Measurements from ENCODE around the gene CASKIN2.

The CASKIN2 gene, protein sequence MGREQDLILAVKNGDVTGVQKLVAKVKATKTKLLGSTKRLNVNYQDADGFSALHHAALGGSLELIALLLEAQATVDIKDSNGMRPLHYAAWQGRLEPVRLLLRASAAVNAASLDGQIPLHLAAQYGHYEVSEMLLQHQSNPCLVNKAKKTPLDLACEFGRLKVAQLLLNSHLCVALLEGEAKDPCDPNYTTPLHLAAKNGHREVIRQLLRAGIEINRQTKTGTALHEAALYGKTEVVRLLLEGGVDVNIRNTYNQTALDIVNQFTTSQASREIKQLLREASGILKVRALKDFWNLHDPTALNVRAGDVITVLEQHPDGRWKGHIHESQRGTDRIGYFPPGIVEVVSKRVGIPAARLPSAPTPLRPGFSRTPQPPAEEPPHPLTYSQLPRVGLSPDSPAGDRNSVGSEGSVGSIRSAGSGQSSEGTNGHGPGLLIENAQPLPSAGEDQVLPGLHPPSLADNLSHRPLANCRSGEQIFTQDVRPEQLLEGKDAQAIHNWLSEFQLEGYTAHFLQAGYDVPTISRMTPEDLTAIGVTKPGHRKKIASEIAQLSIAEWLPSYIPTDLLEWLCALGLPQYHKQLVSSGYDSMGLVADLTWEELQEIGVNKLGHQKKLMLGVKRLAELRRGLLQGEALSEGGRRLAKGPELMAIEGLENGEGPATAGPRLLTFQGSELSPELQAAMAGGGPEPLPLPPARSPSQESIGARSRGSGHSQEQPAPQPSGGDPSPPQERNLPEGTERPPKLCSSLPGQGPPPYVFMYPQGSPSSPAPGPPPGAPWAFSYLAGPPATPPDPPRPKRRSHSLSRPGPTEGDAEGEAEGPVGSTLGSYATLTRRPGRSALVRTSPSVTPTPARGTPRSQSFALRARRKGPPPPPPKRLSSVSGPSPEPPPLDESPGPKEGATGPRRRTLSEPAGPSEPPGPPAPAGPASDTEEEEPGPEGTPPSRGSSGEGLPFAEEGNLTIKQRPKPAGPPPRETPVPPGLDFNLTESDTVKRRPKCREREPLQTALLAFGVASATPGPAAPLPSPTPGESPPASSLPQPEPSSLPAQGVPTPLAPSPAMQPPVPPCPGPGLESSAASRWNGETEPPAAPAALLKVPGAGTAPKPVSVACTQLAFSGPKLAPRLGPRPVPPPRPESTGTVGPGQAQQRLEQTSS (N-terminal part only)

DNA sequence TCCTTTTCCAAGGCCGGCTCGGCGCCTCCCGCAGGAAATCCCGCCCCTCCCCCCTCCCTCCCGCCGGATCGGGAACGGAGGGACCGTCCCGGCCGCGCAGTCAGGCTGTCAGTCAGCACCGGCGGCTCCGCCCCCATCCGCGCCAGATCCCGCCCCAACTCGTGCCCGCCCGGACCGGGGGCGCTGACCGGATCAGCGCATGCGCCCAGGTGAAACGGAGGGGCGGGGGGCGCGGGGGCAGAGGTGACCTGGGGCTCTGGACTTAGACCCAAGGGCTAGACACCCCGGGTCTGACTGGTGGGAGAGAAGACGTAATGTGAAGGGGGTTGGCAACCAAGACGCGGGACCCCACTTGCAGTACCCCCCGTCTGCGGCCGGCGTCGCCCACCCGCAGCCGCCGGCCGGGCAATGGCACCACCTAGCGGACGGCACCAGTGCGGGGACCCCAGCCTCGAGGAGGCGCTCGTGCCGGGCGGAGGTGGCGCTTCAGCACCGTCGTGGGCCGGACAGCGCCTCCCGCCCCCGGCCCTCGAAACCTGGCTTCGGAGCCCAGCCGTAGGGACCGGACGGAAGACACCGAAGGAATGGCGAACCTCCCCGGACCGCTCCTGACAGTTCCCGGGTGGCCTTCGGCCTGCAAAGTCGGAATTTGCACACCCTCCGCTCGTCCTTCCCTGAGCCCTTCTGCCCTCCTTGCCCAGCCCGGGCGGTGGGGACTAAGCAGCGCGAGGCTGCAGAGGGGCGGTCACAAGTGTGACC, at the start of gene CASKIN2:
Gene CASKIN2, minus strand, starts transcription at position 42 of the 759 bp plus-strand sequence. CDS start 1,733 bp downstream, outside the sequence.
- DNase-seq (ENCODE audit: low spot score), result peak; percentile 63

DNA sequence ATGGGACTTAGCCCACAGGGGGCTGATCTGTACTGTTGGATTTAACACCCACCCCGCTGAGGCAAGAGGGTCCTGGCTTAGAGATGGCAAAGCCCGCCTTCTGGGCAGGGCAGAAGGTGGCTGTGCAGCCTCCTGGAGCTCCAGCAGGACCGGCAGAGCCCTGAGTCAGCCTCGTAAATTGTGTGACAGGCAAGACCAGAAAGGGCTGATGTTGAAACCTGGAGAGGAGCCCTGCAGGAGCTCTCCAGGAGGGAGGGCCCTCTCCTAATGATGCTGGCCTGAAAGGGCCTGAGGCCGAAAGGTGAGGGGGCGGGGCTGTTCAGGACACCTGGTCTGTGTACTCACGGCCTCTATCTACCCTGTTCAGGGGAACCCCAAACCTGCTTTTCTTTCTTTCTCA, 49.7 kb upstream of the CASKIN2 start:
- no peak for DNase-seq (ENCODE audit: low spot score)

DNA sequence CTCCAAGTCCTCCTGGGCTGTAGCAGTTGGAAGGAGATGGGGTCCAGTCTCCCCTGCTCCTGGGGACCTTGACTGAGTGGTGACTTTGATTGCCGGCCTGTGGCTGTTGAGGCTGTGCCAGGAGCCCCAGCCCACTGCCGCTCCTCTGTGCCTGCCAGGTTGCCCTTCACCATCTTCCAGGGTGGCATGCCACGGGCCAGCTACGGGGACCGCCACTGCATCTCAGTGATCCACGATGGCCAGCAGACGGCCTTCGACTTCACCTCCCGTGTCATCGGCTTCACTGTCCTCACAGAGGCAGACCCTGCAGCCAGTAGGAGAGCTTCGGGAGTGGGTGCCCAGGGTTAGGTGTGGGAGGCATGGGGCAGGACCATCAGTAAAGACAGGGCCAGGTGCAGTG, 48.9 kb upstream of the CASKIN2 start:
- DNase-seq (ENCODE audit: low spot score), result no peak

DNA sequence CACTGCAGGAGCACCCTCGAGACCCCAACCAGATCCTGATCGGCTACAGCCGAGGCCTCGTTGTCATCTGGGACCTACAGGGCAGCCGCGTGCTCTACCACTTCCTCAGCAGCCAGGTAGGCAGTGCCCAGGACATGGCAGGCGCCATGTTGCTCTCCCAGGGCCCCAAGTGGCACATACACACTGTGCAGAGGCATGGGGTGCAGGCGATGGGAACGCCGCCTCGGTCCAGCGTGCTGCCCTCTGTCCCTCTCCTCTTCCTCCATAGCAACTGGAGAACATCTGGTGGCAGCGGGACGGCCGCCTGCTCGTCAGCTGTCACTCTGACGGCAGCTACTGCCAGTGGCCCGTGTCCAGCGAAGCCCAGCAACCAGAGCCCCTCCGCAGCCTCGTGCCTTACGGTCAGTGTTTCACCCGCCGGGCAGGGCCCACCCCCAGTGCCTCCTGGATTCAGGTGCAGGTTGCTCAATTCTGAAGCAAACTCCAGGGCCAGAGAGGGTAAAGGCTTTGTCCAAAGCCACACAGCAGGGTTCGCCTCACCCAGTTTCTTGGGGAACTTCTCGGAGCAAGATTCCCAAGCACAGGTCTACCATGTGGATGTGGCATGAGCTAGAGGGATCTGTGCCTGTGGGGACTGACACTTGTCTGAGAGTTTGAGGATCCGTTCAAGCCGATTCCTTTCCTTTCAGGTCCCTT, 47.9 kb upstream of the CASKIN2 start:
- no peak for DNase-seq (ENCODE audit: low spot score)

DNA sequence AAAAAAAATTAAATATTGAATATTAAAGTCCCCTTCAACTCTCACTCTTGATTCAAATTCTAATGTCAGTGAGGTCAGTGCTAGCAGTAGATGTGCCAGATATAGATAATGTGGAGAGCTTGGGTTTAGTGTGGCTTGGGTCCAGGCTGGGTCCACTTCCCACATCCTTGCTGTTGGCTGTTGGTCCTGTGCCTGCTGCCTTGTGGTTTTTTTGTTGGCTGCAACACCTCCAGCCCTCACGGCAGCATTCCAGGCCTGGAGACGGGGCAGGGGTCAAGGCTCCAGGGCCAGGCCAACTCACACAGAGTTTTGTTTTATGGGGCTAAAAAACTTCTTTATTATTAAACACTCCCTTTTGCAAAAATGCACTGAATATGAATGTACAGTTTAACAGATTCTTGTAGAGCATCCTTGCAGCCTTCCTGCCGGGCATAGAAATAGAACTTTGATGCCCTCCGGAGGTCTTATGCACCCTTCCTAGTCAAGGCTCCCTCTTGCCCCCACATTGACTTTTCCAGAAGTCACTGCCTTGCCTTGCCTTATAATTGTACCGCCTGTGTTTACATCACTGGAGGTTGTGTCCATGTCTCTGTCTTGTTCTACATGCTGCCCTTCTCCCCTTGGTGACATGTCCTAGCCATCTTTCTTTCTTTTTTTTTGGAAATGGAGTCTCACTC, 46.7 kb upstream of the CASKIN2 start:
- no peak for DNase-seq (ENCODE audit: low spot score)

DNA sequence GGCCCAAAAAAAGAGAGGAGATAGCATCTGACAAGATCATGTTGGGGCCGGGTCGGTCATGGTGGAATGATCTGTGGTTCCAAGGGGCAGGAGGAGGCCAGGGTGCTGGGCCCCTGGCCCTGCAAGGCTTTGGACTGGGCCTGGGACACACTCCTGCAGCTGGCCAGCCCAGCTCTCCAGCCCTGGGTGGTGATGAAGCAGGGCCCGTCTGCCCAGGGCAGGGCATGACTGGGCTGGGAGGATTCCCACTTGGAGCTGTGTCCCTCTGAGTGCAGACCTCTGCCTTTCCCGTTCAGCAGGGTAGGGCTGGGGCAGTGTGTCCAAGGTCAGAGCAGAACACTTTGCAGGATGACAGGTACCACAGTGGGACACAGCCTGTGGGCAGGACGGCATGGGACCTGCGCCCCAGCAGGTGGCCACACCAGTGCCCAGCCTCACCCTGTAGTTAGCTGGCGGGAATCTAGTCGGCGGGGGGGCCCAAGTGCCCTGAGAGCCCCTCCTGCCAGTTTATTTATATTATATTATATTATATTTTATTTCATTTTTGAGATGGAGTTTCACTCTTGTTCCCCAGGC, 44.7 kb upstream of the CASKIN2 start:
- no peak for DNase-seq (ENCODE audit: low spot score)

DNA sequence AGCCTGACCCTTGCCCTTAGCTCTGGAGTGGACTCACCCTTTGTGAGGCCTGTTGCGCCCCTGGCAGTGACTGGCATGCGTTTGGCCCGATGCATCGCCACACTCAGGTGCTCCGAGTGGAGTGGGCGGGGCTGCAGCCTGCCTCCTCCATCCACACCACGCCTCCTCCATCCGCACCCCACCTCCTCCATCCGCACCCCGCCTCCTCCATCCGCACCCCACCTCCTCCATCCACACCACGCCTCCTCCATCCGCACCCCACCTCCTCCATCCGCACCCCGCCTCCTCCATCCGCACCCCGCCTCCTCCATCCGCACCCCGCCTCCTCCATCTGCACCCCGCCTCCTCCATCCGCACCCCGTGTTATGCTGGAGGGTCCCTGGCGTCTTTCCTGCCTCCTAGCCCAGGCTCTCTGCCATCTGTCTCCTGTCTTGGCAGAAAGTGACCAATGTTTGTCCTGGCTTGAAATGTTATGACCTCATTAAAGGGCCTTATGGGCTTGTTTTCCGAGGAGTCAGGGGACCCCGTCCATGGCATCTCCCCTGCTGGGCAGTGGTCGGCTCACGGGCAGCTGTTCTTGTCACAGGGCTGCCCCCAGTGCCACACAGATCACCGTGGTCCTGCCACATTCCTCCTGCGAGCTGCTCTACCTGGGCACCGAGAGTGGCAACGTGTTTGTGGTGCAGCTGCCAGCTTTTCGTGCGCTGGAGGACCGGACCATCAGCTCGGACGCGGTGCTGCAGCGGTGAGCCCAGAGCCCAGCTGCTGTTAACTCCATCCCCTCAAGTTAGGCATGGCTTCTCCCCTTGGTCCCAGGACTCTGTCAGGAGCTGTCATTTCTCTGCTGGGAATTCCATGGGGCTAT, 43.6 kb upstream of the CASKIN2 start:
- no peak for DNase-seq (ENCODE audit: low spot score)

DNA sequence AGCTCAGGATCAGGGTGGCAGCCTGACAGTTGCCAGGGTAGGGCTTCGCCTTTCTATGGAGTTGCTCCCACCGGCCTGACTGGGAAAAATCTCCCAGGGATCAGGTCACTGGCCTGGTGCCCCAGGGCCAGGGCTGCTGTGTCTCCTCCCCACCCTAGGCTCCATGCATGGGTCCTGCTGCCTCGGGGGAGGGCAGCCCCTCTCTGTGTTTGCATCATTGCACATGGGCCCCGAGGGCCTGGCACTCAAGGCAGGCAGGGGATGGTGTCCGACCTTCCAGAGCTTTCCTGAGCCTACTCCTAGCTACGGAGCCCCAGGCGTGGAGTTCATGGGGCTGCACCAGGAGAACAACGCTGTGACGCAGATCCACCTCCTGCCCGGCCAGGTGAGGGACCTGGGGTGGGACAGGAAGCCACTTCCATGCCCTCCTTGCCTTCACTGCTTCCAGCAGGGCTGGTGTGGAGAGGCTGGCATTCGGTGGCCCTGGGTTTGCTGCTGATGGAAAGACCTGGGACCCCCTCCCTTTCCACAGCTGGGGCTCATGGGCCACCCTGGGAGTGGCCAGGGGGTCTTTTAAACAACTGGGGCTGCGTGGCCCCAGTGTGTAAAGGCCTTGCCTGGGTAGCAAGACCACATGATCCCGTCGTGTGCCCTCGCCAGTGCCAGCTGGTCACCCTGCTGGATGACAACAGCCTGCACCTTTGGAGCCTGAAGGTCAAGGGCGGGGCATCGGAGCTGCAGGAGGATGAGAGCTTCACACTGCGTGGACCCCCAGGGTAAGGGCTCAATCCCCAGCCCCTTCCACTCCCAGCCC, 42.7 kb upstream of the CASKIN2 start:
- DNase-seq (ENCODE audit: low spot score), result no peak

DNA sequence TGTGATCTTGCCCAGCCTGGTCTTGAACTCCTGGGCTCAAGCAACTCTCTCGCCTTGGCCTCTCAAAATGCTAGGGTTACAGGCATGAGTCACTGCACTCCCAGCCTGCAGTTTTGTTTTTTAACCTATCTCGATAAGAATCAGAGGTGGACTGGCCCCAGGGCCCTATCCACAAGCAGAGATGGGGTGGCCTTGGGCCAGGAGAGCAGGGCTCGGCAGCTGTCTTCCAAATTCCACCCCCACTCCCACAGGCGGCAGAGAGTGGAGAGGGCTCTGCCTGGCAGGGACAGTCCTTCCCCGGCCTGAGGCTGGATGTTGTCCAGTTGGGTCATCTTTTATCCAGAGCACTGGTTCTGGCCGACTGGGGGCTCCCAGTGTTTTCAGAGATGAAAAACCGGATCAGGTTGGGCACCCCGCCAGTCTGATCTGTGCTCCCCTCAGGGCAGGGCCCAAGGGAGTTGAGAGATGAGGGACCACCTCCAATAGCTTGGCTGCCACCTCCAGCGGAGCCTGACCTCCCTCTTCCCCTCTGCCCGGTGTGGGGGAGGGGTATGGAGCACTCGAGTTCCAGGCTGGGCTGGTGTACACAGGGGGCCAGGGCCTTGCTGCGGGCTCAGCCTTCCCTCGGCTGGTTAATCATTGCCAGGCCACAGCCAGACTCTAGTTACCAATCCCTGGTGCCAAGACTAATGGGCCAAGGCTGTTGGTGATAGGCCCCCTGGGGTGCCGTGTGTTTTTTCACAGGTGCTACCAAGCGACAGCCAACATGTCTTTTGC, 41.9 kb upstream of the CASKIN2 start:
- DNase-seq (ENCODE audit: low spot score), result no peak

DNA sequence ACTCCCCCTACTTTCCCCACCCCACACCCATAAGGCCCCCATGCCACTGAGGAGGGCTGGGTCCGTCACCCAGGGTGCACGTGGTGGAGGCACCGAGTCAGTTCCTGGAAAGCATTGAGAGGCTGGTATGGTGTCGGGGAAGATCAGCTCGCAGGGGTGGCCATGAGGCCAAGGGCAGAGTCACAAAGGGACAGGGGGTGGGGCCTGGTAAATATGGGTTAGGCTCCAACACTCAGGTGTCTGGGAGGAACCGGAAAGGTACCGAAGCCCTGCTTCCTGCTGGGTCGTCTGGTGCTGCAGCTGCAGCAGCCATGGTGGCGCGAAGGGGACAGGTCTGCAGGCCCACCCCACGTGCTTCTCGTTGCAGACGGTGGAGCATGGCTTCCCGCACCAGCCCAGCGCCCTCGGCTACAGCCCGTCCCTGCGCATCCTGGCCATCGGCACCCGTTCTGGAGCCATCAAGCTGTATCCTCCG, 40.4 kb upstream of the CASKIN2 start:
- no peak for DNase-seq (ENCODE audit: low spot score)

DNA sequence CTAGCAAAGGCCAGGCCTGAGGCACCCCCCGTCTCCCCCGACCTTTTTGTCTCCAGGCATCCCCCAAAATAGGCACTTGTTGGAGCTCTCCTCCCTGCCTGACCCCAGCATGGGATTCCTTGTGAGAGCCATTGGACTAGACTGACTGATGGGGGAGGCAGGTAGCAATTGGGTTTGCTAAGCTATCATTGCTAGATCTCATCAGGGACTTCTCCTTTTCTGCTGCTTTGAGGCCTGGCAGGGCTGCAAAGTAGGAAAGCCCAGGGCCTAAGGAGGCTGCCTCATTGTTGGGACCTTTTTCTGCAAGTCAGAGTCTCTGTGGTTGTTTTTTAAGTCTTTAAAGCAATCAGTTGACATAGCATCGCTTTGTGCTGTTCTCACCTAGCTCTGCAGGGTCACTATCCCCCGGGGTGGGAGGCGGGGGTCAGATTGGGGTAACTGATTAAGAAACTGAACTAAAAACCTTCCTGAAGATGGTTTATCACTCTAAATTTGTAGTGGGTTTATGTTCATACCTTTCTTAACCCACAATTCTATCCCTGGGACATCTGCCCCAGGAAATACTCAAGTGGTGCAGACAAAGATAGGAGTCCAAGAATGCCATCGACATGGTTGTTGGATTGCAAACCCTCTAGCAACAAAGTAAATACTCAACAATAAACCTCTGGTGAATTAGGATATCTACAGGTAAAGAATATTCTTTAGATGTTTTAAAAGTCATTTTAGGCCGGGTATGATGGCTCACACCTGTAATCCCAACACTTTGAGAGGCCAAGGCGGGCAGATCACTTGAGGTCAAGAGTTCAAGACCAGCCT, 38.2 kb upstream of the CASKIN2 start:
- DNase-seq (ENCODE audit: low spot score), result no peak

DNA sequence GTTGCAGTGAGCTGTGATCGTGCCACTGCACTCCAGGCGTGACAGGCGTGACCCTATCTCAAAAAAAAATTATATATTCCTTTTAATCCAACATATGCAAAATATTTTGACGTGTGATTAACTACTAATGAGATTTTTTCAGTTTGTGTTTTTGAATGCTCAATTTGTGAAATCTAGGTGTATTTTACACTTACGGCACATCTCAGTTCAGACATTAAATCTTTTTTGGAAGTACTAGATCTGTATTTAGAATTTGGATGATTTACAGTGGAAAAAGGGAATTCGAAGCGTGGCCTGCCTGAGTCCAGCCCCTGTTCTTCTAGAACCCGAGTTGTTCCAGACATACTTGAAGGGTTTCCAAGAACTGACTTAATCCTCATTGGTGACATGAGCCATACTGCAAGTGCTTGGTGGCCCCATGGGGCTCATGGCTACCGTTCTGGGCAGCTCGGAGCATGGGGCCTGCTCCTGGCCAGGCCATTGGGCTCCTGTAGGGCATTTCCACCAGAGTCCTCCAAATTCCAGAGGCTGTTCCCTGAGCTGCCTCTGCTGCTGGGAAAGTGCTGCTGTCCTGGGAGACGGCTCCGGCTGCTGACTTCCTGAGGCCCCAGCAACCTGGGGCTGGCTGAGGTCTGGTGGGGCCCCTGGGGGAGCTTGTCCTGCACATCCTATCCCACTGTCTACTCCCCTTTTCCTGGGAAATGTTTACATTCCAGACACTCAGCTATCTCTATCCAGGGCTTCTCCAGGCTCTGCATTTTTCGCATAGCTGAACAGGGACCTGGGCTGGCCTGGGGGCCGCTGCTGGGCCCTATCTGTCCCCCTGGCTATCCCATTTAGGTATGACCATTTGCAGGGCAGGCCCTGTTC, 37.3 kb upstream of the CASKIN2 start:
- no peak for DNase-seq (ENCODE audit: low spot score)

DNA sequence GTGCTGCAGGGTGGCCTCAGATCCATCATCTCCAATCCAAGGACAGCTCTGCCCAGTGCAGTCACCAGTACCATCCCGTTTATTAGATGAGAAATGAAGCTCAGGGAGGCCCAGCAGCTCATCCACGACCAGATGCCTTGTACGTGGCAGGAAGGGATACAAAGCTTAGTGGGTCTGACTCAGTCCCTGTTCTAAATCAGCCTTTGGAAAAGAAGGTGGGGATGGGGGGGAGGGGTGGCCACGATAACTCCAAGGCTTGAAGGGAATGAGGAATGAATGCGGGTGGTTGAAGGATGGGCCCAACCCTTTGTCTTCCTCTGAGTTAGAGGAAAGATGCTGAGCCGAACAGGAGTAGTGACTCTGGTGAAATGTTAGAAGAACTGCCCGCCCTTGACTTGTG, 35.9 kb upstream of the CASKIN2 start:
- no peak for DNase-seq (ENCODE audit: low spot score)

DNA sequence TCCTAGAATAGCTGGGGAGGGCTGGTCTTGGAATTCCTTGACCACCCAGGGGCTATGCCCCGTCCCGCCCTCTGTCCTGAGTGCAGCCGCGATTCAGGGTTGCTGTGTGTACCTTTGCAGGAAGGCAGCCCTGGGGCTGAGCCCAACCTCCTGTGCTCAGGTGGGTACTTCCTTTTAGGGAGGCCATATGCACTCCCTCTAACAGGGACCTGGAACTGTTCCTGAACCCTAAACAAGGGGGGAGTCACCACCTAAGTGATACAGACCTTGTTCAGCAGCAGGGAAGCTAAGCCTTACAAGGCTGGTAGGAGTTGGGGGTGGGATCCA, 34.8 kb upstream of the CASKIN2 start:
- DNase-seq (ENCODE audit: low spot score), result no peak

DNA sequence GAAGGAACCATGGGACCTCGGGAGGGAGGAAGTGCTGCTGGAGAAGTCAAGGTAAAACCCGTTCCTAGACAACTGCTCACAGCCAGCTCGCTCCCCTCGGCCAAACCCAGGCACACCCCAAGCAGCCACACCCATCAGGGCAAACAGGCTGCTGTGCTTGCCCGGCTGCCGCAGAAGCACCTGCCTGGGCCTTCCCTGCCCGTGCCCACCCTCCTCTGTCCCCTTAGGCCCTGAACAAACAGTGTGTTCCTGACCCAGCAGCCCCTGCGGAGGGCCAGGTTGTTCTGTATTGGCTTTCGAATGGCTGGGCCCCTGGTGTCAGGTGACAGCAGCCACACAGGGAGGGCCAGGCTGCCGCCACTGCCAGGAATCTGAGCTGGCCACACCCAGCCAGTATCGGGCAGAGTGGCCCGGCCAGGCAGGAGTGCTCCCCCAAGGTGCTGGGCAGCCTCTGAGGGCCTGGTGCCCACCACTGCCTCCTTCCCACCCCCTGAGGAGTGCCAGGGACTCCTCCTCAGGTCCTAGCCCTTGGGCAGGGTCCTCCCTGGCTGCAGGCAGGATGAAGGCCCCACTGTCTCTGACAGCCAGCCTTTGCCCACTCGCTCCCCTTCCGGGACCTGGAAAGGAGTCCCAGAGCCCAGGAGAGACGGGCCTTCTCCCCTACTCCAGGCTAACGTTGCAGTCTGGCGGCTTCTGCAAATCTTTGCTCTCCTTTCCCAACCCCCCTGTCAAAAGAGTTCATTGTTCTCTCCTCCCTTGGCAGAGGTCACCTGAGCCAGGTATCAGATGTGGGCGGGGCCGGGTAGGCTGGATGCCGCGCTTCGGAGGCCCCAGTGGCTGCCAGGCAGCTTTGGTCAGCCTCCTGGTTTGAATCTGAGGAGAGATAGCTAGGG, 34.2 kb upstream of the CASKIN2 start:
- DNase-seq (ENCODE audit: low spot score), result no peak

All from CD4-positive, alpha-beta T cell treated with Interleukin-15 for 4 hours (primary cell).